ENCODE measurements around the gene NEB. TPM values are rescaled to one million over a fixed set of nuclear protein-coding genes. Genes with fewer than 3 reads are reported as not detected.

Gene NEB
- total and polyA plus RNA-seq, 2 of the 13 experiments (the other 11 are each of a cell fraction or from before 2014, with no cell fraction given): 0.21 to 0.24 TPM

GRCh38 chr2:151437630-151438029, 296.6 kb downstream of the NEB start:
- no peak; the same call in 1 of the 3 replicates for ATAC-seq
- 92% methylated on average over 3 of the region's 3 CpGs for WGBS (ENCODE audit: low lambda C conversion rate)
- Histone ChIP-seq H3K27ac (ENCODE audit: extremely low read length, insufficient read depth, low read length) (no peak overlapping the region), H3K79me2 (ENCODE audit: insufficient read depth, low read length) (no peaks in the 10 kb centered on the region), H3K4me3 (replicated peaks in 1 of 3; ENCODE audit: insufficient read depth in 1 of 3, low read depth in 2 of 3, low read length in 3 of 3) (no peak overlapping the region), H4K20me1 (ENCODE audit: insufficient read depth, low read length) (no peaks in the 10 kb centered on the region), H3K9me3 (ENCODE audit: low read length) (no peaks in the 10 kb centered on the region), H3K4me1 (ENCODE audit: insufficient read depth, low read length) (no peaks in the 10 kb centered on the region), H3K27me3 (ENCODE audit: control insufficient read depth in 1 of 2, insufficient read depth in 2 of 2, low read length in 2 of 2) (no peaks in the 10 kb centered on the region), H3K4me2 (ENCODE audit: low read depth, low read length) (no peak overlapping the region), H2AFZ (ENCODE audit: low read length) (no peak overlapping the region), H3K9ac (ENCODE audit: insufficient read depth, low read depth, low read length) (no peak overlapping the region), H3K36me3 (replicated peaks in 1 of 2; ENCODE audit: control insufficient read depth in 1 of 2, insufficient read depth in 2 of 2, low read length in 2 of 2) (peaks cover 21 to 82% of the 10 kb centered on the region in 2 experiments)
- TF ChIP-seq SMC3 (IDR thresholded peaks at IDR 0.05; ENCODE audit: low read length) (no peak), ZNF782 (CRISPR knock-in tag; IDR thresholded peaks at IDR 0.05; ENCODE audit: borderline replicate concordance) (no peak), ARID3A (IDR thresholded peaks at IDR 0.05; ENCODE audit: low read depth, low read length) (peak; percentile 40; the same call in 1 of the 2 replicates), RBM22 (optimal IDR thresholded peaks at IDR 0.05; ENCODE audit: low read length) (peak; percentile 2)
- TF ChIP-seq, protein P1, sequence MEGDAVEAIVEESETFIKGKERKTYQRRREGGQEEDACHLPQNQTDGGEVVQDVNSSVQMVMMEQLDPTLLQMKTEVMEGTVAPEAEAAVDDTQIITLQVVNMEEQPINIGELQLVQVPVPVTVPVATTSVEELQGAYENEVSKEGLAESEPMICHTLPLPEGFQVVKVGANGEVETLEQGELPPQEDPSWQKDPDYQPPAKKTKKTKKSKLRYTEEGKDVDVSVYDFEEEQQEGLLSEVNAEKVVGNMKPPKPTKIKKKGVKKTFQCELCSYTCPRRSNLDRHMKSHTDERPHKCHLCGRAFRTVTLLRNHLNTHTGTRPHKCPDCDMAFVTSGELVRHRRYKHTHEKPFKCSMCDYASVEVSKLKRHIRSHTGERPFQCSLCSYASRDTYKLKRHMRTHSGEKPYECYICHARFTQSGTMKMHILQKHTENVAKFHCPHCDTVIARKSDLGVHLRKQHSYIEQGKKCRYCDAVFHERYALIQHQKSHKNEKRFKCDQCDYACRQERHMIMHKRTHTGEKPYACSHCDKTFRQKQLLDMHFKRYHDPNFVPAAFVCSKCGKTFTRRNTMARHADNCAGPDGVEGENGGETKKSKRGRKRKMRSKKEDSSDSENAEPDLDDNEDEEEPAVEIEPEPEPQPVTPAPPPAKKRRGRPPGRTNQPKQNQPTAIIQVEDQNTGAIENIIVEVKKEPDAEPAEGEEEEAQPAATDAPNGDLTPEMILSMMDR (CRISPR knock-in tag; IDR thresholded peaks at IDR 0.05): peak; percentile 34; the same call in 1 of the 2 replicates
- intact Hi-C loops (cut with micrococcal nuclease; ENCODE audit: unreplicated experiment): no loop called here
- no peak for DNase-seq (ENCODE audit: low spot score)
- no peak for FAIRE-seq
- POLR2A ChIA-PET: no interaction called here
- CTCF ChIA-PET (ENCODE audit: low intra/inter-chr PET ratio, low total read pairs): no interaction called here
- no TSS peak for BruUV-seq (replicated peaks)
- in situ Hi-C loops (cut with HindIII; ENCODE audit: extremely low pct_ligation_motif_present, low pct_unique_long_range_greater_than_20kb): no loop called here

Other genes starting within 250 kb of the NEB start
- gene ARL5A, start 93.9 kb upstream of the NEB start, total RNA-seq (2016; rRNA removed; fragmentation: Illumina TruSeq; extraction: Trizol): 149 and 170 TPM in 2 replicates
- gene ARL5A, start 93.9 kb upstream of the NEB start, polyA plus RNA-seq (2011; rRNA removed): 34.2 and 47.5 TPM in 2 replicates